Activated naive CD8-positive, alpha-beta T cell treated with anti-CD3 and anti-CD28 coated beads, Interleukin-2, amount 50 U/mL, for 24 hours (primary cell): ENCODE results near the gene GPR139.

Experiments used
- ATAC-seq: fragments of 150-1000 bp; cut with Tn5 transposase; one replicate; pipeline ENCODE4 v1.10.0; 2021
- DNase-seq: peaks from one replicate; pipeline ENCODE4 v3.0.0; 2021
- H3K27ac Mint-ChIP-seq: one replicate; pipeline ENCODE4 v1.8.0; 2021; ENCODE audit warnings: mild to moderate bottlenecking, mixed read lengths
- H3K27me3 Mint-ChIP-seq: one replicate; pipeline ENCODE4 v1.8.0; 2021; ENCODE audit warnings: mixed read lengths
- H3K36me3 Mint-ChIP-seq: one replicate; pipeline ENCODE4 v1.8.0; 2021; ENCODE audit warnings: low read depth, mixed read lengths
- H3K4me1 Mint-ChIP-seq: one replicate; pipeline ENCODE4 v1.8.0; 2021; ENCODE audit warnings: mixed read lengths
- H3K4me3 Mint-ChIP-seq: one replicate; pipeline ENCODE4 v1.8.0; 2021; ENCODE audit warnings: mild to moderate bottlenecking, moderate library complexity, mixed read lengths
- H3K9me3 Mint-ChIP-seq: one replicate; pipeline ENCODE4 v1.8.0; 2021; ENCODE audit warnings: mixed read lengths

The GPR139 gene

GRCh38 chr16:20074099-20074991 is 655 bp upstream of the GPR139 start:
- DNase-seq (no peak), ATAC-seq (no peak)
- no peak overlapping the region for H3K27ac Mint-ChIP-seq
- no peaks in the 10 kb centered on the region for H3K9me3 Mint-ChIP-seq
- no peaks in the 10 kb centered on the region for H3K4me1 Mint-ChIP-seq
- no peaks in the 10 kb centered on the region for H3K36me3 Mint-ChIP-seq
- H3K4me3 Mint-ChIP-seq, result no peak overlapping the region
- peaks cover 24% of the 10 kb centered on the region for H3K27me3 Mint-ChIP-seq

GRCh38 chr16:20072874-20073202 is 852 bp downstream of the GPR139 start:
- H3K36me3 Mint-ChIP-seq, result no peaks in the 10 kb centered on the region
- H3K9me3 Mint-ChIP-seq, result peaks cover 10% of the 10 kb centered on the region
- ATAC-seq (no peak), DNase-seq (no peak)
- no peak overlapping the region for H3K27ac Mint-ChIP-seq
- no peak overlapping the region for H3K4me3 Mint-ChIP-seq
- no peaks in the 10 kb centered on the region for H3K4me1 Mint-ChIP-seq
- peaks cover 21% of the 10 kb centered on the region for H3K27me3 Mint-ChIP-seq

DNA sequence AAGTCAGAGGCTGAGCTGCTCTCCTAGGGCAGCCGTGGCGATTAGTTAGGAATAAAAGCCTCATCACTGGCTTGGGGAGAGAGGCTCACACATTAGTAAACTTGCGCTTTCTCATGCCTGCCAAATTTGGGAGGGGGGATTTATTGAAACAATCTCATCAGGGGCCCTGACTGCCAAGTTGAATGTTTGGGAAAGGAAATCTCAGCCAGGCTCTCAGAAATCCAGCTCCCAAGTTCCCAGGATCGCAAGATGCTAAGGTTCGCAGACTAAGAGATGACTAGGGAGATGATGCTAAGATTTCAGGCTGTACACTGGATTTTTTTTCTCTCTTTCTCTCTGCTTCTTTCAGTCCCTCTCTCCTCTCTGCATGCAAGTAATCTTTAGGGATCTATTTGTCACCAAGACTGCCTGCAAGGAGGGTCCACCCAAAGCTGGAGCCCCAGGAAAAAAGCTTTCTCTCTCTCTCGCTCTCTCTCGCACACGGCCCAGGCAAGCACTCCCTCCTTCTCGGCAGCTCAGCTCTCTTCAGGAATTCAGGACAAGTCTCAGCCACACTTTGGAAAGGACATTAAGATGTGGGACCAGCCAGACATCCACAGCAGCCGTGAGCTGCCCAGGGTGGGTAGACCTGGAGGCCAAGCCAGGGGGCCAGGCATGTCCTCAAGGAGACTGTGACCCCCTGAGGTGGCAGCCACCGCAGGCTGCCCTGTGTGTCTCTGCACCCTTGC is 1.4 kb downstream of the GPR139 start:
- H3K27me3 Mint-ChIP-seq, result peaks cover 21% of the 10 kb centered on the region
- H3K4me3 Mint-ChIP-seq, result no peak overlapping the region
- H3K9me3 Mint-ChIP-seq, result peaks cover 13% of the 10 kb centered on the region
- H3K4me1 Mint-ChIP-seq, result no peaks in the 10 kb centered on the region
- no peak for ATAC-seq
- no peak for DNase-seq
- no peak overlapping the region for H3K27ac Mint-ChIP-seq
- H3K36me3 Mint-ChIP-seq, result no peaks in the 10 kb centered on the region

DNA sequence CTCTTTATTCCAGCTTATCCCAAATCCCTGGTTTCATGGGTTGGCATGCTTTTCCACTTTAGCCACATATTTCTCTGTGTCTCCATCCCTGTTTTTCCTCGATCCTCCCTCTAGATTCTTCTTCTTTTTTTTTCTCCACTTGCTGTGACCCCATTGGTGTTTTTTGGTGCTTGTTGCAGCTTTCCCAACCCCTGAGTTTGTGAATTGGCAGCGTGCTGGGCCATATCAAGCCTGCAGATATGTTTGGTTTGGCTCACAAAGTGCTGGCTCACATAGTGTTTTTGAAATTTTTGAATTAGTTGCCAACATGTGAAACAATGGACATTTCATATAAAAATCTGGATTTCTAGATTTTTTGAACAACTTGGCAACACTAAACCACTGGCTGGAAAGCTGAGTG is 8.8 kb downstream of the GPR139 start:
- Mint-ChIP-seq H3K36me3 (no peaks in the 10 kb centered on the region), H3K4me1 (no peaks in the 10 kb centered on the region), H3K4me3 (no peak overlapping the region), H3K27me3 (peaks cover 9% of the 10 kb centered on the region), H3K27ac (no peak overlapping the region), H3K9me3 (peaks cover 19% of the 10 kb centered on the region)
- no peak for DNase-seq
- no peak for ATAC-seq

GRCh38 chr16:20064520-20064919 is 9.2 kb downstream of the GPR139 start:
- Mint-ChIP-seq H3K27ac (no peak overlapping the region), H3K36me3 (no peaks in the 10 kb centered on the region), H3K4me3 (no peak overlapping the region), H3K4me1 (no peaks in the 10 kb centered on the region), H3K27me3 (peaks cover 9% of the 10 kb centered on the region), H3K9me3 (peaks cover 19% of the 10 kb centered on the region)
- ATAC-seq (no peak), DNase-seq (no peak)

- ATAC-seq (no peak), DNase-seq (no peak)
- Mint-ChIP-seq H3K4me1 (no peaks in the 10 kb centered on the region), H3K27me3 (peaks cover 9% of the 10 kb centered on the region), H3K36me3 (no peaks in the 10 kb centered on the region), H3K4me3 (no peak overlapping the region), H3K27ac (no peak overlapping the region), H3K9me3 (peaks cover 6% of the 10 kb centered on the region)
Observed at GRCh38 chr16:20061132-20061531, 12.6 kb downstream of the GPR139 start.

DNA sequence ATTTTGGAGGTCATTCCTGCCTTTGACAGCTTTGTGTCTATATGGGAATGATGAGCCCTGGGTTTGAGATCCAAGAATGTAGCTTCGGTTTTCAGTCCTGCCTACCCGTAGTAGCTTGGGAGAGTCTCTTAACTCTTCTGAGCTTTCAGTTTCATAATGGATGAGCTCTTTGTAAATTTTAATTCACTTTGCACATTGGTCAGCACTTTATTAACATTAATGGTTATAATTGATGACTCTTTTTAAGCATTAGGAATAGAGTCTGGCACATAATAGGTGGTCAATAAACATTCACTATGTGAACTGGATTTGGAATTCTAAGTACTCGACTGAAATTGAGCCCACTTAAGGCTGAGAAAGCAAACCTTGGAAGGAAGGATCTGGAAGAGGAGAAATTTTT is 17.3 kb downstream of the GPR139 start:
- H3K36me3 Mint-ChIP-seq, result no peaks in the 10 kb centered on the region
- H3K4me1 Mint-ChIP-seq, result no peaks in the 10 kb centered on the region
- ATAC-seq (no peak), DNase-seq (no peak)
- peaks cover 12% of the 10 kb centered on the region for H3K27me3 Mint-ChIP-seq
- H3K27ac Mint-ChIP-seq, result no peak overlapping the region
- no peaks in the 10 kb centered on the region for H3K9me3 Mint-ChIP-seq
- no peak overlapping the region for H3K4me3 Mint-ChIP-seq

DNA sequence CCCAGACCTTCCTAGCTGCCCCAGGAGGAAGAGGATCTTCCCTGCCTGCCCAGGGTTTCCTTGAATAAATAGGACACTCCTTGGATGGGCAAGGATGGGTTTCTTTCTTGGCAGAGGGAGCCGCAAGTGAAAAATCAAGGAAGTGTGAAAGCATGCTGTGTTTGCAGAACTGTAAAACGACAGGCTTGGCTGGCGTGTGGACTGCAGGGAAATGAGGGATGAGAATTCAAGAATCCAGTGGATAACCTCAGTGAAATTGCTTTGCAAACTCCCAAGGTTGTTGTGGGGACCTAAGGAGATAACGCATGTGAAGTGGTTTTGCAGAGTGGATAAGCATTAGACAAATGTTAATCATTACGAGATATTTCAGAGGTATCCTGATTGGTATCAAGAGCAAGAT is 20.4 kb downstream of the GPR139 start:
- Mint-ChIP-seq H3K27me3 (peaks cover 4% of the 10 kb centered on the region), H3K4me1 (no peaks in the 10 kb centered on the region), H3K4me3 (no peak overlapping the region), H3K9me3 (no peaks in the 10 kb centered on the region), H3K27ac (no peak overlapping the region), H3K36me3 (no peaks in the 10 kb centered on the region)
- ATAC-seq (no peak), DNase-seq (no peak)

DNA sequence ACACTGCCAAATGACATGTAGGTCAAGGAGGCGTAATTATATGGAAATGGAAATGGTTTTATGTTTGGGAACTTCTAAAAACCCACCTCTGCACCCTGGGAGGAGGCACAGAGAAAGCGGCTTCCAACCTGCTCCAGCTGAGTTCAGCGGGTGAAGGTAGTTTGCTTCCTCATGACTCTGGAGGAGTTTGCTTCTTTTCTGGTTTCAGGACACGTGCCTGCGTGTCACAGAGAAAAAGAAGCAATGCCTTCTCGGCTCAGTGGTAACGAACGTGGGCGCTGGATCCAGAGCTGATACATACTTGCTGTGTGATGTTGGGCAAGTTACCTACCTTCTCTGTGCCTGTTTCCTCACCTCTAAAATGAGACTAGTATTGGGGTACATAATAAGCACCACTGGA is 22.1 kb downstream of the GPR139 start:
- ATAC-seq (no peak), DNase-seq (no peak)
- Mint-ChIP-seq H3K4me3 (no peak overlapping the region), H3K9me3 (no peaks in the 10 kb centered on the region), H3K36me3 (no peaks in the 10 kb centered on the region), H3K27ac (no peak overlapping the region), H3K4me1 (no peaks in the 10 kb centered on the region), H3K27me3 (peaks cover 4% of the 10 kb centered on the region)

- peaks cover 4% of the 10 kb centered on the region for H3K27me3 Mint-ChIP-seq
- DNase-seq (no peak), ATAC-seq (no peak)
- H3K4me3 Mint-ChIP-seq, result no peak overlapping the region
- no peak overlapping the region for H3K27ac Mint-ChIP-seq
- no peaks in the 10 kb centered on the region for H3K9me3 Mint-ChIP-seq
- H3K36me3 Mint-ChIP-seq, result no peaks in the 10 kb centered on the region
- no peaks in the 10 kb centered on the region for H3K4me1 Mint-ChIP-seq
Observed at GRCh38 chr16:20051147-20051546, 22.5 kb downstream of the GPR139 start.

- Mint-ChIP-seq H3K9me3 (no peaks in the 10 kb centered on the region), H3K27me3 (peaks cover 4% of the 10 kb centered on the region)
- no peak for DNase-seq
Observed at GRCh38 chr16:20049831-20050230, 23.9 kb downstream of the GPR139 start.

DNA sequence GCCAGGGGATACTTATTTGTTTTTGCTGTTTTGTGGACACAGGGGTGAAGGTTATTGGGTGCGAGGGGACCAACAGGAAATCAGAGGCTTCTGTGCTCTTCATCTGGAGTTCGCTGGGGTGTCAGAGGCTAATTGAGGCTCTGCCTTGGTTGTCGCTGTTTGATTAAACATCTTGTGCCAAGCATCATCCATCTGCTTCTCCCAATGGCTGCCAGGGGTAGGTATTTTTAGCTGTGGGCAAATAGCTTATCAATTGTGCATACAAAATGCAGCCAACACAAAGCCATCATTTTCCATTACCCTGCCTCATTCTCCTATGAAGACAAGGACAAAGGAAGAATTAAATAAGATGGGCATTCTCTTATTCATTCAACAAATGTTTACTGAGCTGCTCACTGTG is 27.8 kb downstream of the GPR139 start:
- no peak overlapping the region for H3K27ac Mint-ChIP-seq
- H3K27me3 Mint-ChIP-seq, result no peaks in the 10 kb centered on the region
- DNase-seq (no peak), ATAC-seq (no peak)
- no peaks in the 10 kb centered on the region for H3K4me1 Mint-ChIP-seq
- H3K36me3 Mint-ChIP-seq, result no peaks in the 10 kb centered on the region
- no peak overlapping the region for H3K4me3 Mint-ChIP-seq
- H3K9me3 Mint-ChIP-seq, result no peaks in the 10 kb centered on the region

More at GRCh38 chr16:20049831-20050230, 23.9 kb downstream of the GPR139 start:
- no peak for ATAC-seq
- H3K4me3 Mint-ChIP-seq, result no peak overlapping the region
- H3K36me3 Mint-ChIP-seq, result no peaks in the 10 kb centered on the region
- no peak overlapping the region for H3K27ac Mint-ChIP-seq
- no peaks in the 10 kb centered on the region for H3K4me1 Mint-ChIP-seq

- Mint-ChIP-seq H3K36me3 (no peaks in the 10 kb centered on the region), H3K27ac (no peak overlapping the region), H3K4me3 (no peak overlapping the region), H3K9me3 (no peaks in the 10 kb centered on the region), H3K4me1 (no peaks in the 10 kb centered on the region), H3K27me3 (no peaks in the 10 kb centered on the region)
- no peak for DNase-seq
- ATAC-seq, result no peak
Observed at GRCh38 chr16:20042848-20043247, 30.8 kb downstream of the GPR139 start.

DNA sequence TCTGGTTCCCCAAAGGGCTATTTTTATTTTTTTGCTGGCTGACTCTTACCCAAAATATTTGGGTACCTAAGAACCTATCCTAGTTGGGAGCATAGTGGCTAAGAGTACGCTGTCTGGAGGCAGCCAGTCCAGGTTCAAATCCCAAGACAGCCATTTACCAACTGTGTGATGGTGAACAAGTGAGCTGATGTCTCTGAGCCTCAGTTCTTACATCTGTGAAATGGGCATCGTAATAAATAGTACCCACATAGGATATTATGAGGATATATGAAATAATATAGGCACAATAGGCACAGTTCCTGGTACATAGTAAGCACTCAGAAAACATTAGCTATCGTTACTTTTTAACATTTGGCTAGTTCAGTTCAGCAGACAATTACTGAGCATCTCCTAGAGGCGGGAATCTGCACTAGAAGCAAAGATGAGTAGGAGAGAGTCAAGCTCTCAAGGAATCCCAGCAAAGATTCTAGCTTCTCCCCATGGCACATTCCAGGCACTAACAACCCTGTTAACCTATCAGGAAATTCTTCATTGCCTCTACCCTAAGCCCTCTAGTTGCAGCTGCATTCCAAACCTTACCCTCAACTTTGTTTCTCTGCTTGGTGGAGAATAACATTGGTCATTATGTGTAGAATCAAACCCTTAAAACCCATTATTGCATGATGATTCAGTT is 31.6 kb downstream of the GPR139 start:
- H3K4me3 Mint-ChIP-seq, result no peak overlapping the region
- H3K4me1 Mint-ChIP-seq, result no peaks in the 10 kb centered on the region
- no peak for DNase-seq
- H3K36me3 Mint-ChIP-seq, result no peaks in the 10 kb centered on the region
- no peaks in the 10 kb centered on the region for H3K9me3 Mint-ChIP-seq
- H3K27ac Mint-ChIP-seq, result no peak overlapping the region
- no peak for ATAC-seq
- H3K27me3 Mint-ChIP-seq, result no peaks in the 10 kb centered on the region

- Mint-ChIP-seq H3K27me3 (no peaks in the 10 kb centered on the region), H3K36me3 (no peaks in the 10 kb centered on the region), H3K9me3 (no peaks in the 10 kb centered on the region)
Observed at GRCh38 chr16:20040011-20040410, 33.7 kb downstream of the GPR139 start.

More at GRCh38 chr16:20040011-20040410, 33.7 kb downstream of the GPR139 start:
- Mint-ChIP-seq H3K27ac (no peak overlapping the region), H3K4me1 (no peaks in the 10 kb centered on the region), H3K4me3 (no peak overlapping the region)
- DNase-seq, result no peak
- ATAC-seq, result no peak
